Thymus (tissue), 11 donors: Measurements from ENCODE around the gene CCDC61. TPM values are rescaled to one million over a fixed set of nuclear protein-coding genes. Genes with fewer than 3 reads are reported as not detected.

ENCODE experiments used
- DNase-seq, 9 donors: peaks; one replicate each; pipeline ENCODE4 v3.0.0-alpha.2; 2013; ENCODE audit warnings: low spot score in 9 of 9, low read depth in 6 of 9, missing footprints in 1 of 9
- H3K27ac ChIP-seq, 2 donors: one replicate each; pipeline ENCODE4 v1.5.1; 2013; ENCODE audit warnings: control low read depth in 1 of 2, low read depth in 1 of 2, low read length in 1 of 2, mild to moderate bottlenecking in 1 of 2, moderate library complexity in 1 of 2
- H3K27me3 ChIP-seq, 2 donors: one replicate each; pipeline ENCODE4 v1.5.1; 2013; ENCODE audit warnings: low read length in 1 of 2; ENCODE audit not compliant: control insufficient read depth in 2 of 2, insufficient read depth in 1 of 2
- H3K36me3 ChIP-seq, 2 donors: one replicate each; pipeline ENCODE4 v1.5.1; 2013; ENCODE audit warnings: low read length in 1 of 2, mild to moderate bottlenecking in 1 of 2, moderate library complexity in 1 of 2; ENCODE audit not compliant: control insufficient read depth in 2 of 2, insufficient read depth in 2 of 2
- H3K4me1 ChIP-seq, 2 donors: one replicate each; pipeline ENCODE4 v1.5.1; 2013; ENCODE audit warnings: low read length in 2 of 2; ENCODE audit not compliant: control insufficient read depth in 2 of 2, insufficient read depth in 2 of 2
- H3K4me3 ChIP-seq, 2 donors: one replicate each; pipeline ENCODE4 v1.5.1; 2013; ENCODE audit warnings: low read length in 2 of 2, control low read depth in 1 of 2, mild to moderate bottlenecking in 1 of 2
- H3K9me3 ChIP-seq, 2 donors: one replicate each; pipeline ENCODE4 v1.5.1; 2013; ENCODE audit warnings: low read length in 1 of 2, mild to moderate bottlenecking in 1 of 2; ENCODE audit not compliant: control insufficient read depth in 2 of 2, insufficient read depth in 1 of 2
- WGBS: extraction: QIAGEN DNeasy Blood & Tissue Kit; methylation state at CpG from one replicate; pipeline ENCODE4 v1.1.7; 2013; 5-methylcytosine and 5-hydroxymethylcytosine counted together
- polyA plus RNA-seq: library from polyadenylated mRNA; stranded (reverse); fragments of 200-250 nt; gene quantifications from one replicate; pipeline ENCODE4 v1.2.3, GENCODE V29; 2013
- total RNA-seq: library from RNA; stranded (reverse); fragments of 120-200 nt; gene quantifications from one replicate; pipeline ENCODE4 v1.2.4, GENCODE V29; 2013
- donor health status: healthy.

CCDC61 gene
- total and polyA plus RNA-seq, 2 donors: 11.3 to 23.0 TPM

GRCh38 chr19:46017874-46018675 is 22.8 kb downstream of the CCDC61 start:
- Histone ChIP-seq H3K27me3 (peaks cover 35 to 61% of the 10 kb centered on the region in 2 donors), H3K4me1 (peaks cover 8 to 14% of the 10 kb centered on the region in 2 donors), H3K27ac (no peak overlapping the region), H3K4me3 (no peak overlapping the region), H3K36me3 (peaks cover 0 to 4% of the 10 kb centered on the region in 2 donors), H3K9me3 (peaks cover 2 to 5% of the 10 kb centered on the region in 2 donors)
- no peak for DNase-seq
- WGBS: 99% methylated on average over 15 of the region's 15 CpGs

- H3K4me3 ChIP-seq: no peak overlapping the region
- peaks cover 8 to 14% of the 10 kb centered on the region in 2 donors for H3K4me1 ChIP-seq
- 99% methylated on average over 10 of the region's 10 CpGs for WGBS
- H3K27me3 ChIP-seq: peaks cover 35 to 61% of the 10 kb centered on the region in 2 donors
- H3K27ac ChIP-seq: no peak overlapping the region
- peaks cover 2 to 5% of the 10 kb centered on the region in 2 donors for H3K9me3 ChIP-seq
- peaks cover 0 to 4% of the 10 kb centered on the region in 2 donors for H3K36me3 ChIP-seq
- DNase-seq: no peak
Observed at GRCh38 chr19:46018729-46019251, 23.5 kb downstream of the CCDC61 start.

GRCh38 chr19:46019270-46019669 is 24.0 kb downstream of the CCDC61 start:
- DNase-seq: no peak
- Histone ChIP-seq H3K27me3 (peaks cover 34 to 62% of the 10 kb centered on the region in 2 donors), H3K36me3 (peaks cover 0 to 4% of the 10 kb centered on the region in 2 donors), H3K27ac (no peak overlapping the region), H3K4me3 (no peak overlapping the region), H3K9me3 (peaks cover 2 to 5% of the 10 kb centered on the region in 2 donors), H3K4me1 (peaks cover 8 to 14% of the 10 kb centered on the region in 2 donors)
- 94% methylated on average over 13 of the region's 13 CpGs for WGBS

GRCh38 chr19:46020819-46021125 is 25.5 kb downstream of the CCDC61 start:
- Histone ChIP-seq H3K36me3 (peaks cover 0 to 4% of the 10 kb centered on the region in 2 donors), H3K4me3 (no peak overlapping the region), H3K9me3 (peaks cover 1 to 5% of the 10 kb centered on the region in 2 donors), H3K4me1 (peaks cover 4 to 10% of the 10 kb centered on the region in 2 donors), H3K27ac (no peak overlapping the region), H3K27me3 (peaks cover 19 to 47% of the 10 kb centered on the region in 2 donors)
- no peak for DNase-seq
- 93% methylated on average over 7 of the region's 7 CpGs for WGBS

- H3K36me3 ChIP-seq: peaks cover 0 to 4% of the 10 kb centered on the region in 2 donors
- H3K9me3 ChIP-seq: peaks cover 0 to under 1% of the 10 kb centered on the region in 2 donors
- peaks cover 0 to 4% of the 10 kb centered on the region in 2 donors for H3K4me1 ChIP-seq
- no peak overlapping the region for H3K4me3 ChIP-seq
- WGBS: 80% methylated on average over 11 of the region's 11 CpGs
- no peak overlapping the region for H3K27ac ChIP-seq
- peaks cover 11 to 39% of the 10 kb centered on the region in 2 donors for H3K27me3 ChIP-seq
- DNase-seq: no peak
Observed at GRCh38 chr19:46021531-46022041, 26.3 kb downstream of the CCDC61 start.

- peaks cover 0 to 1% of the 10 kb centered on the region in 2 donors for H3K4me1 ChIP-seq
- peaks cover 0 to 4% of the 10 kb centered on the region in 2 donors for H3K36me3 ChIP-seq
- peaks cover 10 to 36% of the 10 kb centered on the region in 2 donors for H3K27me3 ChIP-seq
- DNase-seq: no peak
- 65% methylated on average over 12 of the region's 12 CpGs for WGBS
- H3K27ac ChIP-seq: no peak overlapping the region
- no peaks in the 10 kb centered on the region for H3K9me3 ChIP-seq
- H3K4me3 ChIP-seq: no peak overlapping the region
Observed at GRCh38 chr19:46022061-46022430, 26.8 kb downstream of the CCDC61 start.

GRCh38 chr19:46022431-46023310 is 27.4 kb downstream of the CCDC61 start, which contains the start of gene PGLYRP1:
Gene PGLYRP1 (minus strand): TSS chr19:46023053. CDS start chr19:46023021, 32 bp downstream.
- no peak for DNase-seq
- Histone ChIP-seq H3K27ac (no peak within 1 kb of the TSS), H3K4me1 (no peaks in the 10 kb centered on the region), H3K9me3 (no peaks in the 10 kb centered on the region), H3K4me3 (no peak within 1 kb of the TSS), H3K27me3 (peaks cover 10 to 35% of the 10 kb centered on the region in 2 donors), H3K36me3 (peaks cover 0 to 4% of the 10 kb centered on the region in 2 donors)
- 39% methylated on average over 47 of the region's 47 CpGs for WGBS

GRCh38 chr19:46023311-46023779 is 28.1 kb downstream of the CCDC61 start:
- WGBS: 54% methylated on average over 11 of the region's 11 CpGs
- DNase-seq: no peak
- Histone ChIP-seq H3K9me3 (no peaks in the 10 kb centered on the region), H3K27ac (no peak overlapping the region), H3K27me3 (peaks cover 10 to 35% of the 10 kb centered on the region in 2 donors), H3K4me3 (no peak overlapping the region), H3K4me1 (no peaks in the 10 kb centered on the region), H3K36me3 (no peaks in the 10 kb centered on the region)
